ENCODE data around the gene NHP2.

NHP2 gene

GRCh38 chr5:178111925-178112324 is 41.8 kb downstream of the NHP2 start:
- peaks cover 36% of the 10 kb centered on the region for H3K4me1 ChIP-seq (ENCODE audit: control insufficient read depth, insufficient read depth, low read length)

GRCh38 chr5:178110511-178110910 is 43.2 kb downstream of the NHP2 start:
- Histone ChIP-seq H3K9me3 (ENCODE audit: control insufficient read depth, insufficient read depth, low read depth, low read length) (0 out of 2 replicates have a peak, but pooled peaks cover 4% of the 10 kb centered on the region), H3K36me3 (ENCODE audit: control insufficient read depth, insufficient read depth, low read length) (no peaks in the 10 kb centered on the region), H3K27ac (ENCODE audit: low read depth, low read length) (no peak overlapping the region), H3K27me3 (ENCODE audit: control insufficient read depth, insufficient read depth, low read length) (no peaks in the 10 kb centered on the region), H3K9ac (ENCODE audit: low read length) (no peak overlapping the region), H3K4me1 (ENCODE audit: control insufficient read depth, insufficient read depth, low read length) (peaks cover 22% of the 10 kb centered on the region), H3K4me3 (ENCODE audit: low read depth, low read length) (no peak overlapping the region)

More at GRCh38 chr5:178111925-178112324, 41.8 kb downstream of the NHP2 start:
- H3K4me3 ChIP-seq (ENCODE audit: low read depth, low read length), result no peak overlapping the region
- H3K9me3 ChIP-seq (ENCODE audit: control insufficient read depth, insufficient read depth, low read depth, low read length), result 0 out of 2 replicates have a peak, but pooled peaks cover 4% of the 10 kb centered on the region
- H3K27me3 ChIP-seq (ENCODE audit: control insufficient read depth, insufficient read depth, low read length), result no peaks in the 10 kb centered on the region
- no peak overlapping the region for H3K9ac ChIP-seq (ENCODE audit: low read length)
- no peaks in the 10 kb centered on the region for H3K36me3 ChIP-seq (ENCODE audit: control insufficient read depth, insufficient read depth, low read length)
- H3K27ac ChIP-seq (ENCODE audit: low read depth, low read length), result no peak overlapping the region

- Histone ChIP-seq H3K9ac (ENCODE audit: low read length) (no peak overlapping the region), H3K4me3 (ENCODE audit: low read depth, low read length) (no peak overlapping the region), H3K4me1 (ENCODE audit: control insufficient read depth, insufficient read depth, low read length) (peaks cover 12% of the 10 kb centered on the region), H3K27me3 (ENCODE audit: control insufficient read depth, insufficient read depth, low read length) (no peaks in the 10 kb centered on the region), H3K9me3 (ENCODE audit: control insufficient read depth, insufficient read depth, low read depth, low read length) (0 out of 2 replicates have a peak, but pooled peaks cover 4% of the 10 kb centered on the region), H3K27ac (ENCODE audit: low read depth, low read length) (no peak overlapping the region), H3K36me3 (ENCODE audit: control insufficient read depth, insufficient read depth, low read length) (no peaks in the 10 kb centered on the region)
These were observed 44.7 kb downstream of the NHP2 start for GRCh38 chr5:178108966-178109365.

GRCh38 chr5:178108446-178108845 is 45.2 kb downstream of the NHP2 start:
- Histone ChIP-seq H3K36me3 (ENCODE audit: control insufficient read depth, insufficient read depth, low read length) (no peaks in the 10 kb centered on the region), H3K27ac (ENCODE audit: low read depth, low read length) (no peak overlapping the region), H3K27me3 (ENCODE audit: control insufficient read depth, insufficient read depth, low read length) (no peaks in the 10 kb centered on the region), H3K9me3 (ENCODE audit: control insufficient read depth, insufficient read depth, low read depth, low read length) (0 out of 2 replicates have a peak, but pooled peaks cover 4% of the 10 kb centered on the region), H3K4me1 (ENCODE audit: control insufficient read depth, insufficient read depth, low read length) (peaks cover 12% of the 10 kb centered on the region), H3K4me3 (ENCODE audit: low read depth, low read length) (no peak overlapping the region), H3K9ac (ENCODE audit: low read length) (peak overlapping the region; percentile 13)

GRCh38 chr5:178107756-178108310 is 45.9 kb downstream of the NHP2 start:
- Histone ChIP-seq H3K4me1 (ENCODE audit: control insufficient read depth, insufficient read depth, low read length) (peaks cover 12% of the 10 kb centered on the region), H3K9ac (ENCODE audit: low read length) (peak overlapping the region; percentile 13), H3K9me3 (ENCODE audit: control insufficient read depth, insufficient read depth, low read depth, low read length) (0 out of 2 replicates have a peak, but pooled peaks cover 4% of the 10 kb centered on the region), H3K4me3 (ENCODE audit: low read depth, low read length) (no peak overlapping the region), H3K36me3 (ENCODE audit: control insufficient read depth, insufficient read depth, low read length) (no peaks in the 10 kb centered on the region), H3K27me3 (ENCODE audit: control insufficient read depth, insufficient read depth, low read length) (no peaks in the 10 kb centered on the region), H3K27ac (ENCODE audit: low read depth, low read length) (no peak overlapping the region)

- no peaks in the 10 kb centered on the region for H3K36me3 ChIP-seq (ENCODE audit: control insufficient read depth, insufficient read depth, low read length)
- peaks cover 12% of the 10 kb centered on the region for H3K4me1 ChIP-seq (ENCODE audit: control insufficient read depth, insufficient read depth, low read length)
- H3K27ac ChIP-seq (ENCODE audit: low read depth, low read length), result no peak overlapping the region
- no peak overlapping the region for H3K9ac ChIP-seq (ENCODE audit: low read length)
- H3K9me3 ChIP-seq (ENCODE audit: control insufficient read depth, insufficient read depth, low read depth, low read length), result no peaks in the 10 kb centered on the region
- H3K27me3 ChIP-seq (ENCODE audit: control insufficient read depth, insufficient read depth, low read length), result no peaks in the 10 kb centered on the region
- H3K4me3 ChIP-seq (ENCODE audit: low read depth, low read length), result no peak overlapping the region
These were observed 47.0 kb downstream of the NHP2 start for GRCh38 chr5:178106556-178107239.

GRCh38 chr5:178106086-178106485 is 47.6 kb downstream of the NHP2 start:
- Histone ChIP-seq H3K9me3 (ENCODE audit: control insufficient read depth, insufficient read depth, low read depth, low read length) (no peaks in the 10 kb centered on the region), H3K36me3 (ENCODE audit: control insufficient read depth, insufficient read depth, low read length) (no peaks in the 10 kb centered on the region), H3K4me3 (ENCODE audit: low read depth, low read length) (no peak overlapping the region), H3K27me3 (ENCODE audit: control insufficient read depth, insufficient read depth, low read length) (no peaks in the 10 kb centered on the region), H3K27ac (ENCODE audit: low read depth, low read length) (no peak overlapping the region), H3K4me1 (ENCODE audit: control insufficient read depth, insufficient read depth, low read length) (peaks cover 12% of the 10 kb centered on the region), H3K9ac (ENCODE audit: low read length) (no peak overlapping the region)

- Histone ChIP-seq H3K4me1 (ENCODE audit: control insufficient read depth, insufficient read depth, low read length) (peaks cover 12% of the 10 kb centered on the region), H3K27me3 (ENCODE audit: control insufficient read depth, insufficient read depth, low read length) (no peaks in the 10 kb centered on the region), H3K27ac (ENCODE audit: low read depth, low read length) (no peak overlapping the region), H3K9ac (ENCODE audit: low read length) (no peak overlapping the region), H3K9me3 (ENCODE audit: control insufficient read depth, insufficient read depth, low read depth, low read length) (no peaks in the 10 kb centered on the region), H3K36me3 (ENCODE audit: control insufficient read depth, insufficient read depth, low read length) (no peaks in the 10 kb centered on the region), H3K4me3 (ENCODE audit: low read depth, low read length) (no peak overlapping the region)
These were observed 49.2 kb downstream of the NHP2 start for GRCh38 chr5:178104492-178104891.

GRCh38 chr5:178103612-178104011 is 50.1 kb downstream of the NHP2 start:
- Histone ChIP-seq H3K4me1 (ENCODE audit: control insufficient read depth, insufficient read depth, low read length) (peaks cover 10% of the 10 kb centered on the region), H3K36me3 (ENCODE audit: control insufficient read depth, insufficient read depth, low read length) (no peaks in the 10 kb centered on the region), H3K4me3 (ENCODE audit: low read depth, low read length) (no peak overlapping the region), H3K9me3 (ENCODE audit: control insufficient read depth, insufficient read depth, low read depth, low read length) (no peaks in the 10 kb centered on the region), H3K9ac (ENCODE audit: low read length) (no peak overlapping the region), H3K27ac (ENCODE audit: low read depth, low read length) (no peak overlapping the region), H3K27me3 (ENCODE audit: control insufficient read depth, insufficient read depth, low read length) (no peaks in the 10 kb centered on the region)

Measured in HUES6 (cell line).